HK-2 (cell line): ENCODE data around the gene FNBP1L.
"Not testable (repeated sequence)": the region's sequence is repeated elsewhere in the genome, so short reads cannot be mapped to it uniquely, and the experiment has no call there.

ENCODE experiments used
- DNase-seq: peaks from one replicate; pipeline ENCODE4 v3.0.0-alpha.2; 2018; ENCODE audit not compliant: unreplicated experiment

FNBP1L gene

GRCh38 chr1:93443454-93443853, 4.5 kb upstream of the FNBP1L start:
- no peak for DNase-seq

DNA sequence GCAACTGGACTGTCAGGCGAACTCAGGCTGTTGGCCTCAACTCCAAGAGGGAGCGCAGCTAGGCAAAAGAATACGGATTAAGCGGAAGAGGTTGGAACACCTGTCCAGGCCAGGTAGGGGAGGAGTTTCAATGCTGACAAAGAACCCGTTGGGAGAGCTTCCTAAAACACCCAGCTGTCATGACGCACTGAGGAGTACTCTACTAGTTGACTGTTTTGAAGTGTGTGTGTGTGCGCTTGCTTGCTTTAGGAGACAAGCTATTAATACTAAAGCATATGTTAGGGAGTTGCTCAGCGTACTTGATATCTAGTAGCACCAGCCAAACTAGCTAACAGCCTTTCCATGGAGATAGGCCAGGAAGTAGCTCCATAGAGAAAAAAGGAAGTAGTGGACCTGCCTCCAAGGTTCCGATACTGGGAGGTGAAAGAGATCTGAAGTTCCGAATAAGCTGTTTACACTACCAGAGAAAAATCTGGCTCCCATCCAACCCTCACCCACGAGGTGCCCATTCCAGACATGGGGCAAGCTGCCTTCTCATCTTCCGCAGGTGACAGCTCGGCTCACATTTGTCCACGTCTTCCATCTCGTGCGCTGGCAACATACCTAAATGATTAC, 974 bp upstream of the FNBP1L start:
- DNase-seq: no peak

DNA sequence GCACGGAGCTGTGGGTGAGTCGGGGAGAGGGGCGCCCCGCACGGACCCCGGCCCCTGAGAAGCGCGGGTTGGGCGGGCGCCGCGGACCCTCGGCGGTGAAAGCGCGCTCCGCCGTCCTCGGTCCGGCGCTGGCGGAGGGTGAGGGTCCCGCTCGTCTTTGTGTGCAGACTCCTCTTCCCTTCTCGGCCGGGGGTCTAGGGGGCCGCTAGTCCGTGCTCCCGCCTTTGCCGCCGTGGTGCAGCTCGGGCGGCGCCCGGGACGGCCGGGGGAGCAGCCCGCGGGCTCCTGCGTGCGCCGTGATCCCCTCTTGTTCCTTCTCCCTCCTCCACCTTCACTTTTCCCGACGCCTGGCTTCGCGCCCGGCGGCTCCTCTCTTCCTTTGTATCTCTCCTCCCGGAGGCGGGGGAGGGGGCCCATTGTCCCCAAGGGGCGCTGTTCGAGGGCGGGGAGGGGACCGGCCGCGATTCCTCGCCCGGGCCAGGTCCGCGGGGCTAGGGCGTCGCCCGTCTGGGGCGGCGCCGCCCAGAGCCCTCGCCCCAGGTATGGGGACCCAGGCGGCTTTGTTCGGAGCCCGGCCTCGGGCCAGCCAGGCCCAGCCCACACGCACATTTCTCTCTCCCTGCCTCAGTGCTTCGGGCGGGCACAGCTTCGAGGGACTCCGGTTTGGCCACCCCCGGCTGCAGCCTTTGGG, 519 bp downstream of the FNBP1L start:
- peak; percentile 60 for DNase-seq

GRCh38 chr1:93448983-93449804, 1.3 kb downstream of the FNBP1L start:
- DNase-seq: peak; percentile 45

DNA sequence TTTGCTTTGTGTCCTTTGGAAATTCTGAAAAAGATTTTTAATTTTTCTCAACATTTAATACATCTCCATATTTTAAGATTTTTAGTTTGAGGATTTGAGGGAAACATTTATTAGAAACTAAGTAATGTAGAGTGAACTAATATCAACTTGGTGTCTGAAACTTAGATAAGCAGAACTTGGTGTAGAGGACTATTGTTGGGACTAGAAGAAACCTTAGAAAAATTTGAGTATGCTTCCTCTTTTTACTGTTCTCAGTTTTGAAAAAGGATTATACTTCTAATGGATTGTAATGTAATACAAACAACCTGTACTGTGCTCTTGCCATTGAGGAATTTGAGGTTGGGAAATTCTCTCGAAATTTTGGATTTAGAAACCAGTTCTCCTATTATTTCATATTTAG, 2.4 kb downstream of the FNBP1L start:
- no peak for DNase-seq

- DNase-seq: no peak
These were observed 6.0 kb downstream of the FNBP1L start for GRCh38 chr1:93453911-93454310.

DNA sequence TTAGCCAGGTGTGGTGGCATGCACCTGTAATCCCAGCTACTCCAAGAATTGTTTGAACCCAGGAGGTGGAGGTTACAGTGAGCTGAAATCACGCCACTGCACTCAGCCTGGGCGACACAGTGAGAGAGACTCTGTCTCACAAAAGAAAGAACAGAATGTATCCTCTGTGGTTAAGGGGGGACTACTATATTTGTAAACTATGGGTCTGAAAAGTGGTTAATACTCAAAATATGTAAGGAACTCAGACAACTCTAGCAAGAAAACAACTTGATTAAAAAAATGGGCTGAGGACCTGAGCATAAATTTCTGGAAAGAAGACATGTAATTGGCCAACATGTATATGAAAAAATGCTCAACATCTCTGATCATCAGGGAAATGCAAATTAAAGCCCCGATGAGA, 11.2 kb downstream of the FNBP1L start:
- no peak for DNase-seq

DNA sequence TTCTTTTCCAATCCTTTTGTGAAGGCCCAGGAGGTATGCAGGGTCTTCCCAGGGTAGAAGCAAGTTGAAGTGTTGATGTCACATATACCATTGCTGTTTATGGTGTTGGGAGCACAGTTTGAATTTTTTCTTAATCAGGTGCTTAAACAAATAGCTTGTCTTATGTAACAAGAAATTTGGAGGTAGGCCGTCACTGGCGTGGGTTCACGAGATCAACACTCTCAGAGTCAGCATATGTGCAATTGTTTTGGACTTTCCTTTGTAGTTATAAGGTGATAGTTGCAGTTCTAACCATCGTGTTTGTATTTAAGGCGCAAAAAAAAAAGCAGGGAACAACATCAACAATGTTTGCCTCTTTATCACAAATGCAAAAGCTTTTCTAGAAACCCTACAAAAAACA, 13.3 kb downstream of the FNBP1L start:
- no peak for DNase-seq

GRCh38 chr1:93463960-93464359, 16.0 kb downstream of the FNBP1L start:
- DNase-seq: no peak

- not testable (repeated sequence) for DNase-seq
These were observed 17.6 kb downstream of the FNBP1L start for GRCh38 chr1:93465371-93466082.

GRCh38 chr1:93467606-93468005, 19.7 kb downstream of the FNBP1L start:
- DNase-seq: no peak

DNA sequence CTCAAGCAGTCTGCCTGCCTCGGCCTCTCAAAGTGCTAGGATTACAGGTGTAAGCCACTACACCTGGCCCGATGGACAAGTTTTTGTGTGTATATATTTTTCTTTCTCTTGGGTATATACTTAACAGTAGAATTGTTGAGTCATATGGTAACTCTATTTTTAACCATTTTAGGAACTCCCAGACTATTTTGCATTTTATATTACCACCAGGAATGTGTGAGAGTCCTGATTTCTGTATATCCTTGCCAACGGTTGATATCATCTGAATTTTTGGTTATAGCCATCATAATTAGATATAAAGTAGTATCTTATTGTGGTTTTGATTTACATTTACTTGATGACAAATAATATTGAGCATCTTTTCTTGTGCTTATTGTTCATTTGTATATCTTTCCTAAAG, 20.7 kb downstream of the FNBP1L start:
- DNase-seq: no peak

DNA sequence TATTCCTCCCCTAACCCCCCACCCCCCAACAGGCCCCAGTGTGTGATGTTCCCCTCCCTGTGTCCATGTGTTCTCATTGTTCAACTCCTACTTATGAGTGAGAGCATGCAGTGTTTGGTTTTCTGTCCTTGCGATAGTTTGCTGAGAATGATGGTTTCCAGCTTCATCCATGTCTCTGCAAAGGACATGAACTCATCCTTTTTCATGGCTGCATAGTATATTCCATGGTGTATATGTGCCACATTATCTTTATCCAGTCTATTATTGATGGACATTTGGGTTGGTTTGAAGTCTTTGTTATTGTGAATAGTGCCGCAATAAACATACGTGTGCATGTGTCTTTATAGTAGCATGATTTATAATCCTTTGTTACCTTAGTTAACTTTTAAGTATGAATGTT, 21.3 kb downstream of the FNBP1L start:
- DNase-seq: not testable (repeated sequence)

- DNase-seq: no peak
These were observed 23.4 kb downstream of the FNBP1L start for GRCh38 chr1:93471284-93471683.

DNA sequence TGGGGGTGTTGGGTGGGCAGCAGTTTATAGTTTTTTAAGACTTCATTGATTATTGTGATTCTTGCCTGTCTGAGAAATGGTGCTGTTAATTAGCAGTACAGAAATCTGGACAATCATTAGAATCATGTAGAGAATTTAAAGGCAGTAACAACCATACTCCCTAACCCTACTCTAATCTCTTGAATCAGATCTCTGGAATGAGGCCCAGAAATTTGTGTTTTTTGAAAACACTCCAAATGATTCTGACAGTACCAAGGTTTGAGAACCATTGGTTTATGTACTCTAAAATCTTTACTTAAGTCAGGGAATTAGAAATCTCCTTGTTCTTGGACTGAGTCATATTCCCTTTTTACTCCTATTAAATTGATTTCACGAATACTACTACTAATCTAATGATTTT, 24.0 kb downstream of the FNBP1L start:
- no peak for DNase-seq

DNA sequence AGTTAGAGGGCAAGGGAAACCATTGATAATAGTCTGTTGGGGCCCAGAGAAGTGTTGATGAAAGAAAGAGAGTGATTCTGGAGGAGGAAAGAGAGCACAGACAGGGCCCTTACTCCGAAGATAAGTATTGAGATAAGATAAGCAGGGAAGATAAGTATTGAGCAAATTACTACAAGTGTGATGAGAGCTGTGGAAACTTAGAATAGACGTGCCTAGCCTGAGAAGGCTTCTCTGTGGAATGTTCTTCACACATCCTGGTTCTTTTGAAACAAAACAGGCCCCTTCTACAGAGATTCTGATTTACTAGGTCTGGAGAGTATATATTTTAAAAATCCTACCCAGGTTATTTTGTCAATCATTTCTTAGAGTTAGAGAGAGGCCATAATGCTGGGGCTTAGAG, 26.4 kb downstream of the FNBP1L start:
- no peak for DNase-seq

DNA sequence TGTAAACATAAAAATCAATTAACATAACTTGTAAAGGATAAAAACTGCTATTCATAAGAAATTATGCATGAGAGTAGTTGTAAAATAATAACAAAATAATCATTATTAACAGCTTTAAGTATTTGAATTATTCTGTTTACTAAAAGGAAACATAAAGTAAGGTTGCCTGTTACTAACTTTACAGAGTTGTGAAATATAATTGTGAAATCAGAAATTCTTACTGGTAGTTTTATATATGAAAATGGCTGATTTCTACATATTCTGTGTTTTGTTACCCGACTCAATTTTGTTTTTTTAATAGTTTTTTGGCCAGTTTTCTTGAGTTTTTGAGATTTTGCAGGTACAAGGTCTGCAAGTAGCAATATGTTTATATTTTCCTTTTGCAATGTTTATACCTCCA, 27.8 kb downstream of the FNBP1L start:
- DNase-seq: no peak

GRCh38 chr1:93479133-93479745, 31.3 kb downstream of the FNBP1L start:
- DNase-seq: not testable (repeated sequence)

GRCh38 chr1:93481899-93482298, 34.0 kb downstream of the FNBP1L start:
- not testable (repeated sequence) for DNase-seq

- no peak for DNase-seq
These were observed 35.3 kb downstream of the FNBP1L start for GRCh38 chr1:93483200-93483599.

DNA sequence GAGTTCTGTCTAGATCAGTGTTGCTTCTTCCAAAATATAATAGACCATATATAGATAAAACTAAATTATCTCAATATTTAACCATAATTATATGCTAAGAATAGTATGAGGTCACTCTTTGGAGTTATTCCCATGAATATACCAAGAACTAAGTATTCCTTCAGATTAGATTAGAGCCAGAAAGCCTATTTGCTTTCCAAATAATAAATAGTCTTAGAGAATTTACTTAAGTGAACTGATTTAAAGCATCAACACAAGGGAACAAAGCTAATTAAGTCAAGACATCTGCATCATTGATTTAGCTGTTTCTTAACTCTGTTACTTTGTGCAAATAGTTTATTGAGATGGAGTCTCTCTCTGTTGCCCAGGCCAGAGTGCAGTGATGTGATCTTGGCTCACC, 35.7 kb downstream of the FNBP1L start:
- no peak for DNase-seq

DNA sequence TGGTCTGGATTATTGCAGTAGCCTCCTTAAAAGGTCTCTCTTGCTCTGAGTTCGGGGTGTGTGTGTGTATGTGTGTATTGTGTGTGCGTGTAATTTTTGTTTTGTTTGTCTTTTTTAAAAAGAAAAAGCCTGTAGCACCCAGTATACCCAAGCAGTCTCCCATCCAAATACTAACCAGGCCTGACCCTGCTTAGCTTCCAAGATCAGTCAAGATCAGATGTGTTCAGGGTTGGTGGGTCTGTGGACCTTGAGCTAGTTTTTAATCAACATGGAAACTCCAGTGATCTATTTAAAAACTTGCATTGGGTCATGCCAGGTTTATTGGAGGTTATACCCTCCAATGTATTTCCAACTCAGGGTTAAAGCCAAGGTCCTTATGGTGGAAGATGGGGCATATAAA, 40.3 kb downstream of the FNBP1L start:
- DNase-seq: no peak
